HUDEP-2 (cell line): ENCODE data around the gene BRIX1.
"Not testable (repeated sequence)": the region's sequence is repeated elsewhere in the genome, so short reads cannot be mapped to it uniquely, and the experiment has no call there.

ENCODE experiments used
- DNase-seq, 76 experiments: peaks; one replicate each; lab custom pipeline; 2025; ENCODE audit not compliant: unreplicated experiment in 76 of 76; lab: John Stamatoyannopoulos, UW

BRIX1 gene

DNA sequence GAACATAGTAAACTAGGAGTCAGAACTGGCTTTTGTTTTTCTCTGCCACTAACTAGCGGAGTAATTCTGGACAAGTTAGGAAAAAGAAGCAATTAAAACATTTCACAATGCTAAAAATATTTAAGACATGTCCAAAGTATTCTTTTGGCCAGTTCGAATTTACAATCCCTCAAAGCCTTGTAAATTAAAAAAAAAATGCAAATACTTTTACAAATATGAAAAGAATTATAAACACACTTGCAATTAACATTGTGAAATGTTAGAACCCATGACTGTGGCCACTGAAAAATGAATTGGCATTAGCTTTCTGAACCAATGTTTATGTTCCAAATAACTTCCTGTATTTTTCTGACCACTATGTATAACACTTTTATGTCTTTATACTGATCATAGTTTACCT, 2.4 kb upstream of the BRIX1 start:
- no peak for DNase-seq

DNA sequence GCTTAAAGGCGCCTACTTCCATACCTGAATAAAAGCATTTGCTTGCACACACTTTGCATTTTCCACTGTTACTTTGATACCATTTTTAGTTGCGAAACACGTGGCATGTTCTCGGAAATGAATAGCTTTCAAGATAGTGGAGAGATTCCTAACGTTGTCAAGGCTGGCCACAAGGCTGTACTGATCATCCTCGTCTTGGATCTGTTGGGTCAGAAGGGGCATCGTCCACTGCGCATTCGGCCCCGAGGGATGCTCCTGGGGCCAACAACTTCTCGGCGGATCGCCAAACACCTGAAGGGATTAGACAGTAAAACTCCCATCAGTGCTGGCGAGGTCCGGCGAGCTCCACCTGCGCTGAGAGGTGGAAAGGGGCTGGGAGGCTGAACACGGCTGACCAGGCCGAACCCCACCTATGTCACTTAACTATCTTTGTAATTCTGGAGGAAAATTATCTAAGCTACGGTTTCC, 806 bp upstream of the BRIX1 start:
- peak in 29 of 76 experiments; percentile 3 to 64 (median 39) for DNase-seq

DNA sequence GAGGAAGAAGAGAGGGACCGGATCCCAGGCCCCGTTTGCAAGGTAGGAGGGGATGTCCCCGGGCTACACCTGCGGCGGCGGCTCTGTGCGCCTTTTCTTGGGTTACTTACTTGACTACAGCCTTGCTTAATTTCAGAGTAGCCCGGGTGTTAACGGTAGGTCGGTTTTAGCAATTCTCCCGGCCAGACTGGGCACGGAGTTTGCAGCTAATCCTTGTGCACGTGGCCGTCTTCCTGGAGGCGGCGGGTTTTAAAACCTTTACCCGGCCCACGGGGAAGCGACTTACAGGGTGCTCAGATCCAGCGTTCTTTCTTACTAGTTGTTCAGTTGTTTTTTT, 313 bp downstream of the BRIX1 start:
- DNase-seq, result peak in 1 of 76 experiments; percentile 47

DNA sequence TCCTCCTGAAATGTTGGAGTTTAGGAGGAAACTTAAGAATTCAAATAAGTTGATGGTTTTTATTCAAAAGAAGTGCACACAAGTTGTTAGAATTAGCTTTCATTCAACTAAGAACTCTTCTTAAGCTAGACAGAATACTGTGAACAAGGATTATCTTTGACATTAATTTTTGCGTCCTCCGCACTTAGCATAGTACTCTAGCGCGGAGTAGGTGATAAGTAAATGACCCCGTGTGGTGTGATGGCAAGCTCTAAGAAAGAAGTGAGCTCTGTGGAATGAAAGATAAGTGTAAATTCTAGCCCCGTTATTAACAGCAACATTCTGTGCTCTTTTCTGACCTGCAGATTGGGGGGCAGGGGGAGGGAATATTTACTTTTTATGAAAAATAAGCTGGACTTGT, 1.0 kb downstream of the BRIX1 start:
- peak in 1 of 76 experiments; percentile 14 for DNase-seq

DNA sequence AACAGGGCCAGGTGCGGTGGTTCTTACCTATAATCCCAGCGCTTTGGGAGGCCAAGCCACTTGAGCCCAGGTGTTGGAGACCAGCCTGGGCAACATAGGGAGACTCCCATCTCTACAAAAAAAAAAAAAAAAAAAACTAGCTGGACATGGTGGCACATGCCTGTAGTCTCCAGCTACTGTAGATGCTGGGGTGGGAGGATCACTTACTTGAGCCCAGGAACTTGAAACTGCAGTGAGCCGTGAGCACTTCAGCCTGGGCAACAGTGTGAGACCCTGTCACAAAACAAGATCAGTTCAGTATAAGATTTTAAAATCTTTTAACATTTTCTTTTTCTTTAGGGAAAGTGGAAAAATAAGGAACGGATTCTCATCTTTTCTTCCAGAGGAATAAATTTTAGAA, 2.5 kb downstream of the BRIX1 start:
- peak in 5 of 76 experiments; percentile 5 to 25 (median 23) for DNase-seq

DNA sequence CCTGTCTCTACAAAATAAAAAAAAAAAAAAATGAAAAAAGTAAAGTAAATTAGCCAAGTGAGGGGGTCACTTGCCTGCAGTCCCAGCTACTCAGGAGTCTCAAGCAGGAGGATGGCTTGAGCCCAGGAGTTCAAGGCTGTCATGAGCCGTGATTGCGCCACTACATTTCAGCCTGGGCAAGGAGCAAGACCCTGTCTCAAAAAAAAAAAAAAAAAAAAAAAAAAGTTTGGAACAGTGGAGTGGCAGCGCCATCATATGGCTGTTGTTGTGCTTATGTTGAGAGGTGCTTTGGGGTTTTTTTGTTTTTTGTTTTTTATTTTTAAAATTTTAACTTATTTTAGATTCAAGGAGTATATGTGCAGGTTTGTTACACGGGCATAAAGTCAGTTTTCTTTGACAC, 3.6 kb downstream of the BRIX1 start:
- DNase-seq, result no peak

DNA sequence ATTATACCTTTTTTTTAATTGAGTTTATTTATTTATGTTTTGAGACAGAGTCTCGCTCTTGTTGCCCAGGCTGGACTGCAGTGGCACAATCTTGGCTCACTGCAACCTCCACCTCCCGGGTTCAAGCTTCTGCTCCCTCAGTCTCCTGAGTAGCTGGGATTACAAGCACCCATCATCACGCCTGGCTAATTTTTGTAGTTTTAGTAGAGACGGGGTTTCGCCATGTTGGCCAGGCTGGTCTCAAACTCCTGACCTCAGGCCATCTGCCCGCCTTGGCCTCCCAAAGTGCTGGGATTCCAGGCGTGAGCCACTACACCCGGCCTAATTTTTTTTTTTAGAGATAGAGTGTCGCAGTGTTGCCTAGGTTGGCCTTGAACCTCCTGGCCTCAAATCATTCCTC, 7.7 kb downstream of the BRIX1 start:
- not testable (repeated sequence) for DNase-seq

DNA sequence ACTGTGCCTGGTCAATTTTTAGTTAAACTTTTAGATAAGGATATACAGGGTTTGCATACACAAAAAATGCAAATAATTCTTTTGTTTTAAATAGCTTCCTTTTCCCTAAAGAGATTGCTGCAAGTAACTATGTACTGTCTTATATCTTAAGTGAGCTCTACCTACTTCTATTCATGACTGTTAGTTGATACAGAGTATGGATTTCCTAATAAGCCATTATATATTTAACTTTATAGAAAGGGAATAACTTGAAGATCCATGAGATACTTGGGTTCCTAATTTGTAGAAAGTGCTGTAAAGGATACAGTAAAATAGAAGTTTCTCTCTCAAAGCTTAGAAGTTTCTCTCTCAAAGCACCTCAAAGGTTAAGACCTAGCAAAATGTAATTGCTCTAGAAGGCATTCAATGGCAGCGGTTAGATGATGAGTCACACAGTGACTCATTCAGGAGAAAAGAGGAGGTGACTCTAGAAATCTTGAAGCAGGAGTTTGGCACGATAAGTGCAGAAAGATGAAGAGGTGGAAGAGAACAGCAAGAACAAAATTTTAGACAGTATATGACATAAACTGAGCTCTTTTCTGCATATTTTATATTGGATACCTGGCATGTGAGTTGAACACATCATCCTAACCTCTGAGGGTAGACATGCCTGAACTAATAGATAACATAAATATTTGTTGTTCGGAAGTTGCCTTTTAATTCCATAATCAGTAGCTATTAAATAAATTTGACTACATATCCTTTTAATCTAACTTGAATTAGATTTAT, 8.4 kb downstream of the BRIX1 start:
- DNase-seq, result peak in 47 of 76 experiments; percentile 0 to 80 (median 55)

DNA sequence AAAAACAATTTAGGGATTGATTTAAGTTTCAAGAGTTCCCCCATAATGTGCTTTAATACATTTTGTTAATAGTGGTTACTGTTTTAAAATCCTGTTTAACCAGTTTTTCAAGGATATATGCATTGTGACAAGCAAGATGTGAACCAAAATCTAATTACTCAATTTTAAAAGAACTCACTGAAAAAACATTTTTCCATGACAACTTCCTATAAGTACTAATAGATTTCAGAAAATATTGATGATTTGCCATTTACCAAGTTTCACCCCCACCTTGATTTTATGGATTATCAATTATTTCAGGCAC, 8.9 kb downstream of the BRIX1 start:
- no peak for DNase-seq

DNA sequence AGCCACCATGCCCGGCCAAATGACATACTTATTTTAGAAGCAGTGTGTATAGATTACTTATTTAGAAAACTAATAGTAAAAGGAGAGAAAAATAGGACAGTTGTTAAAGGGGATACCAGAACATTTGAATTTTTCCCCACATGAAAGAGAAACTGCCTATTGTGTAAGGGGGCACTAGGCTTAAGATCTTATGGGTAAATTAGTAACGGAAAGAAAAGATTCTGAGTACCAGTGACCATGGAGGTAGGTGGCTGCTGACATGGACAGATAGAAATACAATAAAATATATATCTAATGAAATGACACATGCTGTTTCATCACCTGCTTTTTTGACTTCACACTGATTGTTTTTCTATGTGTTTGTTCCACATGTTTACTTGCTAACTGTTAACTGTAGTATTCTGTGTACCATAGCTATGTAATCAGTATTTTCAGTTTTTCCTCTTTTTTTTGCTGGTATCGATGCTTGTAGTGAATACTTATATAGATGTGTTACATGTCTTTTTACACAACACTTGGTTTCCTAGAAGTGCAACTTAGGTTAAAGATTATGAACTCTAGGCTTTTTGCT, 10.9 kb downstream of the BRIX1 start:
- no peak for DNase-seq

DNA sequence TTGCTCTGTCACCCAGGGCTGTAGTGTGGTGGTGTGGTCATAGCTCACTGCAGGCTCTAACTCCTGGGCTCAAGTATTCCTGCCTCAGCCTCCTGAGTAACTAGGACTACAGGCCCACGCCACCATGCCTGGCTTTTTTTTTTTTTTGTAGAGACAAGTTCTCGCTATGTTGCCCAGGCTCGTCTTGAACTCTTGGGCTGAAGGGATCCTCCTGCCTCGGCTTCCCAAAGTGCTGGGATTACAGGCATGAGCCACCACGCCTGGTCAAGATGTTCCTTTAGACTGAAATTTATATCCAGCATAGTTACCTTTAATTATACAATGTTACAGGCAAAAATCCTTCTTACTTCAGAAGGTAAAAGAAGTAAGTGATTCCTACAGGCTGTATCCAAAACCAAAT, 12.3 kb downstream of the BRIX1 start:
- no peak for DNase-seq

DNA sequence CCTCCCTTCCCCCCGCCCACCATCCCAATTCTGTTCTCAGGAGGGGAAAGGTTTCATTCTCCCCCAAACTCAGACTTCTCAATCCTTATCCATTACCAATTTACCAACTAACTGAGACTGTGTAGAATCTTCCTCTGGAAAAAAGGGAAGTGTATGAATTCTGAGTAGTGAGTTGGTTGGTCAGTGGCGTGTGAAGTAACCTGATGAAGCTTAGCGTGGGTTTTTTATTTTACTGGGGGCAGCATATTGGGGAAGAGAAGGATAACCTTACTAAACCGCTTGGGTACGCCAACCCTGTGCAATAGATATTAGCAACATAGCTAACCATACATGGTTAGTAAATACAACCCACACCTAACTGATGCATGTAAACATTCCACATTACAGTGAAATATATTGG, 12.8 kb downstream of the BRIX1 start:
- no peak for DNase-seq

DNA sequence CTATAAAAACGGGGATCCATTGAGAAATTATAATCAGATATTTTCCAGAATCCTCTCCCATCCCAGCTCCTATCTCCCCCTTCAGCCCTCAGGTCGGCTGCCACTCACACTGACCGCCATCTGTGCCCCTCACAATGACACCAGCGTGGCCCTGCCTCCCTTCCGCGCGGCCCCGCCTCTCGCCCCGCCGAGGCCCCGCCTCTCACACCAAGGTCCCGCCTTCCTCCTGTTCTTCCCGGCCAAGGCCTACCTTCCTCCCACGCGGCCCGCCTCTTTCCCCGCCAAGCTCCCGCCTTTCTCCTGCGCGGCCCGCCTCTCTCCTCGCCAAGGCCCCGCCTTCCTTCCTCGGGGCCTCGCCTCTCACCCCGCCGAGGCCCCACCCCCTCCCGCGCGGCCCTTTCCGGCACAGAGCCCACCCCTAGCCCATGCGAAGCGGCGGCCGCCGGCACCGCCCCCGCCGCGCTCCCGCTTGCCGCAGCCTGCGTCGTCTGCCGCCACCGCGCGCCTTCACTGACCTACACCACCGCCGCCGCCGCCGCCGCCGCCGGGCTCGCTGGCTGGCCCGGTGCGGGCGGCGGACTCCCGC, 13.7 kb downstream of the BRIX1 start, which contains the start of gene DNAJC21:
DNAJC21 (plus strand) TSS at position 426 of the 586 bp plus-strand sequence. CDS start 261 bp downstream, outside the sequence.
- DNase-seq, result peak; percentile 18 to 99 (median 94)

DNA sequence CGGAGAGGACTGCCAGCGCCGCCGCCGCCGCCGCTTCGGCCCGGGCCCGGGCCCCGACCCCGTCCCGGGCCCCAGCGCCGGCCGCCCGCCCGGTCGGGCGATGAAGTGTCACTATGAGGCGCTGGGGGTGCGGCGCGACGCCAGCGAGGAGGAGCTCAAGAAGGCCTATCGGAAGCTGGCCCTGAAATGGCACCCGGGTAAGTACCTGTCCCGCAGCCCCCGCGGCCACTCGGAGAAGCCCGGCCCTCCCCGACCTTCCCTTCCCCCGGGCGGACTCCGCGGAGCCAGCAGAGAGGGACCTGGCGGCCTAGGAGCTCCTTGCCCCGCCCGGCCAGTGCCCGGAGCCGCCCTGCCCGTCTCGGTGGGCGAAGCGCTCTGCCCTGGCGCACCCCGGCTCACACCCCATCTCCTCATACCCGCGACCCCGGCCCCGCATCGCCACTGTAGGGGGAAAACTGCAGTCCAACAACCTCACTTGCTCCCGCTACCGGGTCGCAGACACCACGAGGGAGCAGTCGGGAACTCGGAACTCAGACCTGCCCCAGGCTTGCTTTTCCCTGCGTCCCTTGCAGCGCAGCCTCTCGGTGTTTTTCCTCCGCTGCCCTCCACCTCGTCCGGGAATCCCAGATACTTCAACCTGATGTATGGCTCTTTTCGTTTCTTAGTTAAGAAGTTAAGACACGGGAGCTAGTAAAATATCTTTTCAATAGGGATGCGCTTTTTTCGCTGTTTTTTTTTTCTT, 14.4 kb downstream of the BRIX1 start:
- peak in 75 of 76 experiments; percentile 11 to 85 (median 69) for DNase-seq

DNA sequence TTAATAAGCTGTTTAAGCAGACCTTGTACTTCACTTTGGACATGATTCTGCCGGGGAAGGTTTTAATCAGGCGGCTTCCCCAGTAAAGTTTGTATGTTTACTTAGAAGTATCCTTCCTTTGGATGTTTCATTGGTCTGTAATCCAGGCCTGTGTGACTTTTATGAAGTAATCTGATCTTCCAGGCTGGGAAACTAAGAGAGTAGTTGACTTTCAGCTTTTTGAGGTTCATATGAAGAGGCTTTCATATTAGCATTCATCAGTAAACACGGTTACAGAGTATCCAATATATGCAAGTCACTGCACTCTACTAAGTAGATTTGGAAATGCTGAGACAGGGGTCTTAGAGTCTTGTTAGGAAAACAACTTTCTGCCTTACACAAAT, 14.9 kb downstream of the BRIX1 start:
- peak in 1 of 76 experiments; percentile 24 for DNase-seq

DNA sequence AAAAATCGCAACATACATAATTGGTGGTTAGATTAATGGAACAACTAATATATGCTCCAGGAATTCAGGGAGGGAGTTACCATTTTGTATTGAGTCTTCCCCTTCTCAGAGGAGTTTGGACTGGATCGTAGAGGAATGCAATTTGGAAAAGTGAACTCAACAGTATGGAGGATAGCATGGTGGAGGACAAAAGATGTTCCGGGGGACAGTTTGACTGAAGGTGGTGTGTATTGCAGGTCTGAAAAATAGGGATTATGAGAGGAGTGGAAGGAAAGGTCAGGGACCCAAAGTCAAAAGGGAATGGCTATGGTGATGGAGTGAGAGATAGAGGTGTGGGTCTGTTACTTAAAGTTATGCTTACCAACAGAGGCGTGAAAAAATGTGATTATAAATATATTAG, 15.4 kb downstream of the BRIX1 start:
- DNase-seq, result no peak

DNA sequence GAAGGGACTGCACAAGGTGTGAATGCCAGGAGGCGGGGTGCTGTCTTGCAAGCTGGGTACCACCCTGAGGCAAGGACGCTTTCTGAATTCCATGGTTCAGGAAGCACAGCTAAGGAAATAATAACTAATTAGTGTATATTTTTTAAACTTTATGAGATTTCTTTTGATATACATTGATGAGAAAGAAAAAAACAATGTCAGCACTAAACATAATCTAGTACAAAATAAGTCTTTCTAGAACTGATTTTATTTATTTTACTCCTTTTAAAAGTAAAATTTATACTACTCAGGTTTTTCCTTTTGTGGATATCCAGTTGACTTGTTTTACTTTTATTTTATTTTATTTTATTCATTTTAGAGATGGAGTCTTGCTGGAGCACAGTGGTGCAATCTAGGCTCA, 17.4 kb downstream of the BRIX1 start:
- no peak for DNase-seq

DNA sequence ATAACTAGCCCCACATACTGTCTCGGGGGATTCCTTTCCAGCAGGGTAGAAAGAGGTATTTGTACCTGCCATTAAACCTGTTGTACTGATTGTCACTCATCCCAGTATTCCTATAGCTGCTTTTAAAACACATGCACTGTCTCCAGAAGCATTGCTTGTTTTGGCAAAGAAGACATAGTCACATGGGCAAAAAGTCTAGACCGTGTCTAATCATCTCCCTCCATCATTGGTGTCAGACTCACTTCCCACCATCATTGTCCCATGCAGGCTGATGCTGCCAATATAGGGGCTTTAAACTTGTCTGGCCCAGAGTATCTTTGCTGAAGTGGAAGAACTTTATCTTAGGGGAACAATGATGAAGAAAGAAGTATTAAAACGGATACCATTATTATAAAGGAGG, 26.4 kb downstream of the BRIX1 start:
- DNase-seq, result no peak

DNA sequence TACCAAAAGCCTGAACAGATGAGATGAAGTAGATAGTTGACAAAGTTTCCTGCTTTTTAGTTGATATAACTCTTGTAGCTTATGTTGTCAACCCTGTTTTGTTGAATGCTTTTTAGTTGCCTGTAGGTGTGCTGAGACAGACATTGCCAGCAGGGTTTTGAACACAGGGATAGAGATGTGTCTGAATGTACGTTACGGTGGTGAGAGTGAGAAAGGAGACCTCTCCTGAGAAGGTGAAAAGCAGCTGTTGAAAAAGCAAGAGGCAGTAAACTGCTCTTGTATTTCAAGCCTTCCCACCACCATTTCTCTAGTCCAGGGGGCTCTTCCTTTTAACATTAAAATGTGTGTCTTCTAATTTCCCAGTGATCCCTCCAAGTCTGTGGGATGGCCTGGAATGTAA, 28.5 kb downstream of the BRIX1 start:
- no peak for DNase-seq

DNA sequence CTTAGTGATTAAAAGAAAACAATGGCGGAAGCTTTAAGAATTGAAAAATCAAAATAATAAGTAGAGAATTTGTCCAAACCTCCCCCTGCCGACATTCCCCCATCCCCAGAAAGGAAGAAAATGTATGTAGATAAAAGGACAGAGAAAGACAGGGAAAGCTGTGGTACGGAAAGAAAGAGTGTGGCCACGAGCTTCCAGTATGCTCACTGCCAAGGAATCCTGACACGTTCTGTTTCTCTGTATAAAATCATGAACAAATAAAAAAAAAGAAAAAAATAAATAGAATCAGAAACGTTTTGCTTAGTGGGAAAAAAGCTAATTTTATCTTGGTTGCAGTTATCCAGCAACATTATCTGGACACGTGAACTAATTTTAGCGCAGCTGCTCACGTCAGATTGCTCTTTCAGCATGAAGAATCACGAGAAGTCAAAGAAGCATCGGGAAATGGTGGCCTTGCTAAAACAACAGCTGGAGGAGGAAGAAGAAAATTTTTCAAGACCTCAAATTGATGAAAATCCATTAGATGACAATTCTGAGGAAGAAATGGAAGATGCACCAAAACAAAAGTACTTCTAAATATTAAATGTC, 29.0 kb downstream of the BRIX1 start:
- DNase-seq, result no peak

DNA sequence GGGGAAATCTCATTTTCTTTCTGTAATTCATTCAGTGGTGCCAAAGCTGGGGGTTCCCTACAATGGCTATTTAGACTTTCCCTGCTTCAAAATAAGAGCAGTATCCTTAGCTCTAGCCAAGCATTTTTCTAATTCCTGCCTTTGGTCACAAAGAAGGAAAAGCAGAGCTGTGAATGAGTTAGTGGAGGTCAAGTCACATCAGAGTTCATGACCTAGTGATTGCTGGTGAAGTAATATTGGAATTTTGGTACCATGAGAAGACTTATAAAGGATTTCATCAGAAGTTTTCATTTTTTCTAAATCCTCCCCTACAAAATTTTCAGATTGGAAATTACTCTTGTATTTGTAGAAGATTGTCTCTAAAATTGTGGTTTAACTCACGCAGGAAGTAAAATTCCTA, 41.8 kb downstream of the BRIX1 start:
- no peak for DNase-seq
